GM19324 (cell line): Measurements from ENCODE around the gene ZFYVE1.
"Not testable (repeated sequence)": the region's sequence is repeated elsewhere in the genome, so short reads cannot be mapped to it uniquely, and the experiment has no call there.

Experiments used
- ATAC-seq: cut with Tn5 transposase; IDR thresholded peaks from one replicate; pipeline ENCODE4 v1.9.1; 2021; ENCODE audit warnings: mild to moderate bottlenecking, moderate library complexity; ENCODE audit not compliant: unreplicated experiment, low FRiP score

Gene ZFYVE1

GRCh38 chr14:73004641-73005040 is 22.3 kb downstream of the ZFYVE1 start:
- ATAC-seq, result not testable (repeated sequence)

GRCh38 chr14:73003681-73004080 is 23.2 kb downstream of the ZFYVE1 start:
- no peak for ATAC-seq

GRCh38 chr14:73000073-73000472 is 26.8 kb downstream of the ZFYVE1 start:
- no peak for ATAC-seq

GRCh38 chr14:72999316-72999715 is 27.6 kb downstream of the ZFYVE1 start:
- ATAC-seq, result no peak

GRCh38 chr14:72998252-72998903 is 28.5 kb downstream of the ZFYVE1 start:
- no peak for ATAC-seq

GRCh38 chr14:72996916-72997315 is 30.0 kb downstream of the ZFYVE1 start:
- no peak for ATAC-seq

- ATAC-seq, result no peak
Observed at GRCh38 chr14:72990171-72990570, 36.7 kb downstream of the ZFYVE1 start.

GRCh38 chr14:72986857-72987256 is 40.0 kb downstream of the ZFYVE1 start:
- no peak for ATAC-seq

- ATAC-seq, result no peak
Observed at GRCh38 chr14:72986214-72986613, 40.7 kb downstream of the ZFYVE1 start.

GRCh38 chr14:72982146-72982708 is 44.7 kb downstream of the ZFYVE1 start:
- ATAC-seq, result no peak

GRCh38 chr14:72980863-72981262 is 46.0 kb downstream of the ZFYVE1 start:
- no peak for ATAC-seq

GRCh38 chr14:72978856-72979255 is 48.0 kb downstream of the ZFYVE1 start:
- ATAC-seq, result no peak

- ATAC-seq, result no peak
Observed at GRCh38 chr14:72975770-72976169, 51.1 kb downstream of the ZFYVE1 start.

GRCh38 chr14:72974661-72975060 is 52.2 kb downstream of the ZFYVE1 start:
- no peak for ATAC-seq

- no peak for ATAC-seq
Observed at GRCh38 chr14:72970824-72971434, 56.0 kb downstream of the ZFYVE1 start.

- no peak for ATAC-seq
Observed at GRCh38 chr14:72970058-72970630, 56.8 kb downstream of the ZFYVE1 start.

- no peak for ATAC-seq
Observed at GRCh38 chr14:72968316-72968715, 58.6 kb downstream of the ZFYVE1 start.

GRCh38 chr14:72966038-72966437 is 60.9 kb downstream of the ZFYVE1 start:
- ATAC-seq, result no peak

- ATAC-seq, result no peak
Observed at GRCh38 chr14:72965249-72965648, 61.7 kb downstream of the ZFYVE1 start.

- ATAC-seq, result no peak
Observed at GRCh38 chr14:72962829-72963312, 64.0 kb downstream of the ZFYVE1 start.

GRCh38 chr14:72962336-72962754 is 64.6 kb downstream of the ZFYVE1 start:
- not testable (repeated sequence) for ATAC-seq
